ENCODE measurements around the gene LPGAT1. TPM values are rescaled to one million over a fixed set of nuclear protein-coding genes. Genes with fewer than 3 reads are reported as not detected.

LPGAT1 gene
- total RNA-seq, 1 experiment from 2014 or later, result 50.6 TPM

GRCh38 chr1:211732293-211732980 is 98.1 kb downstream of the LPGAT1 start:
- POLR2A ChIA-PET, result no interaction called here

More at GRCh38 chr1:211732293-211732980, 98.1 kb downstream of the LPGAT1 start:
- ATAC-seq (no peak), DNase-seq (ENCODE audit: low read depth, low spot score) (no peak)
- H3K36me3 ChIP-seq (ENCODE audit: control insufficient read depth in 1 of 2, insufficient read depth in 2 of 2, low read length in 2 of 2), result no peaks in the 10 kb centered on the region
- no peaks in the 10 kb centered on the region for H3K79me2 ChIP-seq (ENCODE audit: insufficient read depth, low read length)
- H3K9me3 ChIP-seq (ENCODE audit: control insufficient read depth in 1 of 2, insufficient read depth in 1 of 2, low read depth in 1 of 2, low read length in 2 of 2), result no peaks in the 10 kb centered on the region
- H3K4me3 ChIP-seq (replicated peaks in 1 of 2; ENCODE audit: low read depth in 1 of 2, low read length in 2 of 2), result no peak overlapping the region
- H3K4me1 ChIP-seq (ENCODE audit: control insufficient read depth in 1 of 2, insufficient read depth in 2 of 2, low read length in 2 of 2), result peaks cover 33 to 34% of the 10 kb centered on the region in 2 experiments
- CTCF ChIA-PET, result no interaction called here
- H4K20me1 ChIP-seq (ENCODE audit: insufficient read depth), result no peaks in the 10 kb centered on the region
- no peaks in the 10 kb centered on the region; the same call in 1 of the 2 replicates for H3K27me3 ChIP-seq (ENCODE audit: insufficient read depth, low read length)
- no TSS peak for BruUV-seq (replicated peaks)
- H2AFZ ChIP-seq (ENCODE audit: low read depth, low read length, poor library complexity, severe bottlenecking), result no peak overlapping the region
- no peak for TF ChIP-seq SP1 (IDR thresholded peaks at IDR 0.05; ENCODE audit: low read depth)
- no peak for TF ChIP-seq CEBPB (IDR thresholded peaks at IDR 0.05; ENCODE audit: low read depth)
- TF ChIP-seq ZFX (IDR thresholded peaks at IDR 0.05), result no peak
- TF ChIP-seq FOSL1 (IDR thresholded peaks at IDR 0.05; ENCODE audit: low read depth), result no peak
- TF ChIP-seq ZBTB33 (IDR thresholded peaks at IDR 0.05; ENCODE audit: extremely low read depth, insufficient replicate concordance, low read length), result no peak
- no peaks in the 10 kb centered on the region for H3K9me2 ChIP-seq (ENCODE audit: insufficient read depth)
- no peak overlapping the region for H3K27ac ChIP-seq (ENCODE audit: low read depth, low read length)
- no peak overlapping the region for H3K9ac ChIP-seq (ENCODE audit: low read length)
- intact Hi-C loops (cut with micrococcal nuclease), result no loop called here
- RAD21 ChIA-PET (ENCODE audit: low non-redundant PET in 1 of 2, low total read pairs in 2 of 2, uncharacterized antibody in 2 of 2, unreplicated experiment in 2 of 2), result no interaction called here
- H3K4me2 ChIP-seq (ENCODE audit: low read length), result no peak overlapping the region

All from HCT116 (cell line).